Lower lobe of right lung (tissue), 2 donors: ENCODE measurements around the gene PCDHGA1. TPM values are rescaled to one million over a fixed set of nuclear protein-coding genes. Genes with fewer than 3 reads are reported as not detected.
"Not testable (repeated sequence)": the region's sequence is repeated elsewhere in the genome, so short reads cannot be mapped to it uniquely, and the experiment has no call there.

Source experiments
- ATAC-seq, 2 donors: fragments of 200-7000 bp; cut with Tn5 transposase; one replicate each; pipeline ENCODE4 v1.9.1; 2020 to 2022; ENCODE audit warnings: mild to moderate bottlenecking in 2 of 2, moderate library complexity in 2 of 2
- DNase-seq: peaks from one replicate; pipeline ENCODE4 v3.0.0-alpha.2; 2020
- H3K27ac ChIP-seq: fragments of 200-600 bp; one replicate; pipeline ENCODE4 v1.8.0; 2022
- H3K27me3 ChIP-seq: fragments of 200-600 bp; one replicate; pipeline ENCODE4 v1.8.0; 2022; ENCODE audit warnings: low read depth
- H3K36me3 ChIP-seq: fragments of 200-600 bp; one replicate; pipeline ENCODE4 v1.8.0; 2022; ENCODE audit warnings: mild to moderate bottlenecking
- H3K4me1 ChIP-seq: fragments of 200-600 bp; one replicate; pipeline ENCODE4 v1.8.0; 2022
- H3K4me3 ChIP-seq: fragments of 200-600 bp; one replicate; pipeline ENCODE4 v1.8.0; 2022; ENCODE audit warnings: mild to moderate bottlenecking
- H3K9me3 ChIP-seq: fragments of 200-600 bp; one replicate; pipeline ENCODE4 v1.8.0; 2022
- CTCF ChIP-seq: fragments of 200-600 bp; IDR thresholded peaks from one replicate; pipeline ENCODE4 v1.8.0; 2022; ENCODE audit warnings: antibody characterized with exemption, mild to moderate bottlenecking
- intact Hi-C: fragments of 100-400 bp; cut with DNase I; formaldehyde crosslinking; loops from one replicate; pipeline ENCODE4 v1.11.0; 2022
- total RNA-seq: library from RNA; stranded (reverse); fragmentation: NEBNext Ultra II Directional; extraction: Animal tissue kit (Norgen Biotek cat#: 25700); gene quantifications from one replicate; pipeline ENCODE4 v1.2.1, GENCODE V29; 2021
- donor health status: DM: no; HTN: yes; CAD: no; lungs with severe emphysema.

The PCDHGA1 gene
- total RNA-seq, 1 donor from 2014 or later = 0.53 TPM

- no peak overlapping the region for H3K27ac ChIP-seq
- H3K36me3 ChIP-seq = no peaks in the 10 kb centered on the region
- no peaks in the 10 kb centered on the region for H3K4me1 ChIP-seq
- ATAC-seq (no peak), DNase-seq (no peak)
- H3K4me3 ChIP-seq = no peak overlapping the region
- peaks cover 79% of the 10 kb centered on the region for H3K9me3 ChIP-seq
- no peak for TF ChIP-seq CTCF
- H3K27me3 ChIP-seq = peaks cover 7% of the 10 kb centered on the region
- intact Hi-C loops = no loop called here
Measured at GRCh38 chr5:141383345-141383744, 53.0 kb downstream of the PCDHGA1 start.

GRCh38 chr5:141384471-141385267, 54.4 kb downstream of the PCDHGA1 start:
- no peak for TF ChIP-seq CTCF
- intact Hi-C loops = no loop called here
- Histone ChIP-seq H3K36me3 (no peaks in the 10 kb centered on the region), H3K9me3 (peaks cover 86% of the 10 kb centered on the region), H3K27ac (no peak overlapping the region), H3K27me3 (peaks cover 10% of the 10 kb centered on the region), H3K4me1 (no peaks in the 10 kb centered on the region), H3K4me3 (no peak overlapping the region)
- DNase-seq (no peak), ATAC-seq (no peak)

GRCh38 chr5:141387557-141388311, 57.4 kb downstream of the PCDHGA1 start, which contains the start of gene PCDHGB4:
TSS of gene PCDHGB4 (plus strand) at chr5:141387698. CDS start at chr5:141387885, 187 bp downstream.
- H3K36me3 ChIP-seq, DNase-seq, intact Hi-C loops, H3K4me1 ChIP-seq, H3K27ac ChIP-seq: not testable (repeated sequence)
- Histone ChIP-seq H3K9me3 (peaks cover 84% of the 10 kb centered on the region), H3K4me3 (peak within 1 kb of the TSS; percentile 26), H3K27me3 (peaks cover 21% of the 10 kb centered on the region)
- peak; percentile 37 for TF ChIP-seq CTCF
- peak; percentile 78 to 93 for ATAC-seq

- Histone ChIP-seq H3K4me1 (no peaks in the 10 kb centered on the region), H3K36me3 (no peaks in the 10 kb centered on the region), H3K4me3 (no peak overlapping the region), H3K27ac (no peak overlapping the region), H3K27me3 (peaks cover 23% of the 10 kb centered on the region), H3K9me3 (peaks cover 84% of the 10 kb centered on the region)
- TF ChIP-seq CTCF = no peak
- intact Hi-C loops = no loop called here
- DNase-seq (no peak), ATAC-seq (no peak)
Measured at GRCh38 chr5:141388661-141389060, 58.3 kb downstream of the PCDHGA1 start.

GRCh38 chr5:141389153-141390042, 59.1 kb downstream of the PCDHGA1 start:
- Histone ChIP-seq H3K4me3 (no peak overlapping the region), H3K27me3 (peaks cover 27% of the 10 kb centered on the region), H3K27ac (no peak overlapping the region), H3K9me3 (peaks cover 83% of the 10 kb centered on the region), H3K36me3 (no peaks in the 10 kb centered on the region), H3K4me1 (no peaks in the 10 kb centered on the region)
- ATAC-seq (no peak), DNase-seq (no peak)
- intact Hi-C loops = no loop called here
- TF ChIP-seq CTCF = no peak
